Keratinocyte (primary cell): ENCODE results near the gene CDYL. TPM values are rescaled to one million over a fixed set of nuclear protein-coding genes. Genes with fewer than 3 reads are reported as not detected.

Source experiments
- DNase-seq: peaks from one replicate; pipeline ENCODE4 v3.0.0-alpha.2; 2011; ENCODE audit warnings: low read depth, missing footprints, low spot score
- FAIRE-seq: peaks from 2 replicates; lab custom pipeline; 2011; peaks lifted over from hg19 to GRCh38; lab: Jason Lieb, UNC
- H2AFZ ChIP-seq: 2 replicates; pipeline ENCODE4 v1.6.0; 2012; ENCODE audit warnings: low read length, control low read depth, inconsistent platforms; ENCODE audit not compliant: control insufficient read depth
- H3K27ac ChIP-seq: 2 replicates; pipeline ENCODE4 v1.5.1; 2011; ENCODE audit warnings: low read length; ENCODE audit not compliant: control insufficient read depth, insufficient read depth
- H3K27me3 ChIP-seq: 3 replicates; pipeline ENCODE4 v1.6.0; 2011; ENCODE audit warnings: low read length; ENCODE audit not compliant: control insufficient read depth, insufficient read depth; ENCODE audit errors: extremely low read depth
- H3K36me3 ChIP-seq, 2 experiments: 2 replicates in 1 of 2; 3 replicates in 1 of 2; pipeline ENCODE4 v1.5.1; 2011; ENCODE audit warnings: low read length in 2 of 2, mild to moderate bottlenecking in 1 of 2; ENCODE audit not compliant: control insufficient read depth in 2 of 2, insufficient read depth in 2 of 2; ENCODE audit errors: extremely low read depth in 1 of 2
- H3K4me1 ChIP-seq: 3 replicates; pipeline ENCODE4 v1.5.1; 2011; ENCODE audit warnings: low read length; ENCODE audit not compliant: control insufficient read depth, insufficient read depth; ENCODE audit errors: extremely low read depth
- H3K4me2 ChIP-seq: 3 replicates; pipeline ENCODE4 v1.6.0; 2011; ENCODE audit warnings: low read depth, low read length; ENCODE audit not compliant: control insufficient read depth, insufficient read depth; ENCODE audit errors: extremely low read depth
- H3K4me3 ChIP-seq, 3 experiments: fragments of 200-600 bp in 1 of 3; sonication (generic) in 1 of 3; 2 replicates in 2 of 3; 3 replicates in 1 of 3; pipeline ENCODE4 v1.5.1; 2011 to 2016; ENCODE audit warnings: low read length in 3 of 3, mild to moderate bottlenecking in 3 of 3, control low read depth in 2 of 3, inconsistent platforms in 1 of 3, low read depth in 1 of 3, mixed read lengths in 1 of 3, mixed run types in 1 of 3, moderate library complexity in 1 of 3; ENCODE audit not compliant: control insufficient read depth in 2 of 3, insufficient read depth in 2 of 3; ENCODE audit errors: extremely low read depth in 1 of 3
- H3K79me2 ChIP-seq: 2 replicates; pipeline ENCODE4 v1.6.0; 2012; ENCODE audit warnings: low read length; ENCODE audit not compliant: control insufficient read depth, insufficient read depth
- H3K9ac ChIP-seq: 3 replicates; pipeline ENCODE4 v1.6.0; 2011; ENCODE audit warnings: low read length; ENCODE audit not compliant: control insufficient read depth, insufficient read depth; ENCODE audit errors: extremely low read depth
- H3K9me1 ChIP-seq: 3 replicates; pipeline ENCODE4 v1.6.0; 2011; ENCODE audit warnings: low read length; ENCODE audit not compliant: control insufficient read depth, insufficient read depth; ENCODE audit errors: extremely low read depth
- H3K9me3 ChIP-seq: 2 replicates; pipeline ENCODE4 v1.5.1; 2012; ENCODE audit warnings: low read depth, low read length; ENCODE audit not compliant: control insufficient read depth
- H4K20me1 ChIP-seq: 3 replicates; pipeline ENCODE4 v1.6.0; 2011; ENCODE audit warnings: low read length; ENCODE audit not compliant: control insufficient read depth, insufficient read depth; ENCODE audit errors: extremely low read depth
- EZH2 ChIP-seq: IDR thresholded peaks from one replicate; pipeline ENCODE4 v1.6.1; 2012; ENCODE audit warnings: inconsistent platforms, mild to moderate bottlenecking, low read length, moderate library complexity
- dilution Hi-C: fragments of 300-500 bp; cut with MboI; formaldehyde crosslinking; loops from one replicate; pipeline ENCODE4 v1.7.0; 2020; ENCODE audit warnings: low sequenced_read_pairs; ENCODE audit not compliant: extremely low pct_ligation_motif_present
- polyA plus RNA-seq, 5 experiments: library from polyadenylated mRNA; depleted of rRNA in 3 of 5; stranded (reverse) in 3 of 5; stranded (forward) in 1 of 5; unstranded in 1 of 5; fragments of >200 nt; gene quantifications; 1 replicate in 1 of 5; 2 replicates in 3 of 5; 3 replicates in 1 of 5; pipeline versions ENCODE4 v1.2.1 to v1.2.3, GENCODE V29; 2011 to 2012; ENCODE audit warnings: missing spikeins in 2 of 5, low read depth in 1 of 5, low replicate concordance in 1 of 5
- TF ChIP-seq, protein P1 (sequence below), 3 experiments: IDR thresholded peaks in 1 of 3; conservative IDR thresholded peaks in 1 of 3; optimal IDR thresholded peaks in 1 of 3; 2 replicates in 2 of 3; 3 replicates in 1 of 3; pipeline versions ENCODE3 to v1.5.1; 2011; ENCODE audit warnings: low read length in 3 of 3, mild to moderate bottlenecking in 3 of 3, moderate library complexity in 2 of 3, control low read depth in 1 of 3, inconsistent platforms in 1 of 3; ENCODE audit not compliant: insufficient read depth in 2 of 3; ENCODE audit errors: extremely low read depth in 1 of 3

CDYL gene
- polyA plus RNA-seq, 1 donor (not counting 4 experiments of a cell fraction or from before 2014, with no cell fraction given): 48.0 TPM

DNA sequence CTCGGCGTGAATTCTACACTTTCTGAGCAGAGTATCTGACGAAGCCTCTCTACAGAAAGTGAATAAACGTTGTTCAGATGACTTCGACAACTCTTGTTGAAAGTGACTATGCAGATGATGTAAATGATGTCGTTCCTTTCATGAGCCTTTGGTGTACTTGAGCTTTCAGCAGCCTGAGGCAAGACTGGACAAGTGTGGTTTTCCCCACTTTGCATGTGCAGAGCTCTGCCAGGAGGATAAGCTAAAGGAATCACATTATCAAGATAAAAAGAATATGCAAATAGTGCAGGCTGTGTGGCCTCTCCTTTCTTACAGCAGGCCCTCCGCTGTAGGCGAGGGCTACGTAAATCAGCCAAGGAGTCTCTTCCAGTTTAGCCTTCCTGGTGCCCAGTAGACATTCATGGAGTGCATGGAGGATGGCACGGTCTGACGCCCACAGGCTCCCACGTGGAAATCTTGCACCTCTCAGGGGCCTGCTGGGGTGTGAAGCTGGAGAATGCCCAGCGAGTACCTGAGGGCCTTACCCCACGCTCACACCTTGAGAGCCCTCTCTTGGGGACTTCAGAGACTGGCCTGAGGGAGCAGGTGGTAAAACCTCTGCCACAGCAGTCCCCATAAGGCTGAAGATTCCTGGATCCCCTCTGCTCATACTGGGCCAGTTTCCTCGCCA is 172.7 kb downstream of the CDYL start:
- Histone ChIP-seq H3K79me2 (no peaks in the 10 kb centered on the region), H3K4me1 (peaks cover 4% of the 10 kb centered on the region), H3K36me3 (peaks cover 32% of the 10 kb centered on the region in 2 experiments), H3K9ac (no peak overlapping the region), H3K27me3 (no peaks in the 10 kb centered on the region), H3K9me3 (no peaks in the 10 kb centered on the region), H4K20me1 (no peaks in the 10 kb centered on the region), H3K4me3 (no peak overlapping the region), H2AFZ (no peak overlapping the region), H3K4me2 (no peak overlapping the region), H3K27ac (no peak overlapping the region), H3K9me1 (no peaks in the 10 kb centered on the region)
- dilution Hi-C loops: no loop called here
- TF ChIP-seq, protein P1, sequence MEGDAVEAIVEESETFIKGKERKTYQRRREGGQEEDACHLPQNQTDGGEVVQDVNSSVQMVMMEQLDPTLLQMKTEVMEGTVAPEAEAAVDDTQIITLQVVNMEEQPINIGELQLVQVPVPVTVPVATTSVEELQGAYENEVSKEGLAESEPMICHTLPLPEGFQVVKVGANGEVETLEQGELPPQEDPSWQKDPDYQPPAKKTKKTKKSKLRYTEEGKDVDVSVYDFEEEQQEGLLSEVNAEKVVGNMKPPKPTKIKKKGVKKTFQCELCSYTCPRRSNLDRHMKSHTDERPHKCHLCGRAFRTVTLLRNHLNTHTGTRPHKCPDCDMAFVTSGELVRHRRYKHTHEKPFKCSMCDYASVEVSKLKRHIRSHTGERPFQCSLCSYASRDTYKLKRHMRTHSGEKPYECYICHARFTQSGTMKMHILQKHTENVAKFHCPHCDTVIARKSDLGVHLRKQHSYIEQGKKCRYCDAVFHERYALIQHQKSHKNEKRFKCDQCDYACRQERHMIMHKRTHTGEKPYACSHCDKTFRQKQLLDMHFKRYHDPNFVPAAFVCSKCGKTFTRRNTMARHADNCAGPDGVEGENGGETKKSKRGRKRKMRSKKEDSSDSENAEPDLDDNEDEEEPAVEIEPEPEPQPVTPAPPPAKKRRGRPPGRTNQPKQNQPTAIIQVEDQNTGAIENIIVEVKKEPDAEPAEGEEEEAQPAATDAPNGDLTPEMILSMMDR (optimal IDR thresholded peaks at IDR 0.05 in 1 of 3, IDR thresholded peaks at IDR 0.05 in 1 of 3, conservative IDR thresholded peaks at IDR 0.05 in 1 of 3; ENCODE audit: extremely low read depth in 1 of 3, insufficient read depth in 2 of 3, low read length in 3 of 3): no peak
- no peak for TF ChIP-seq EZH2
- FAIRE-seq: no peak
- no peak for DNase-seq

GRCh38 chr6:4950076-4950475 is 173.9 kb downstream of the CDYL start:
- Histone ChIP-seq H2AFZ (no peak overlapping the region), H3K4me1 (peaks cover 4% of the 10 kb centered on the region), H3K27ac (no peak overlapping the region), H3K4me2 (no peak overlapping the region), H3K4me3 (no peak overlapping the region), H3K79me2 (no peaks in the 10 kb centered on the region), H3K9me3 (no peaks in the 10 kb centered on the region), H3K9ac (no peak overlapping the region), H4K20me1 (no peaks in the 10 kb centered on the region), H3K27me3 (no peaks in the 10 kb centered on the region), H3K9me1 (no peaks in the 10 kb centered on the region), H3K36me3 (peaks cover 26 to 27% of the 10 kb centered on the region in 2 experiments)
- dilution Hi-C loops: no loop called here
- FAIRE-seq (no peak), DNase-seq (no peak)
- TF ChIP-seq EZH2: no peak
- TF ChIP-seq, protein P1 (optimal IDR thresholded peaks at IDR 0.05 in 1 of 3, IDR thresholded peaks at IDR 0.05 in 1 of 3, conservative IDR thresholded peaks at IDR 0.05 in 1 of 3; ENCODE audit: extremely low read depth in 1 of 3, insufficient read depth in 2 of 3, low read length in 3 of 3): no peak
